Measurements from ENCODE around the gene LMO4.

- TF ChIP-seq EZH2 (IDR thresholded peaks at IDR 0.05; ENCODE audit: borderline replicate concordance, insufficient read depth, low read depth, low read length, poor library complexity, severe bottlenecking), result no peak
- TF ChIP-seq, protein P1, sequence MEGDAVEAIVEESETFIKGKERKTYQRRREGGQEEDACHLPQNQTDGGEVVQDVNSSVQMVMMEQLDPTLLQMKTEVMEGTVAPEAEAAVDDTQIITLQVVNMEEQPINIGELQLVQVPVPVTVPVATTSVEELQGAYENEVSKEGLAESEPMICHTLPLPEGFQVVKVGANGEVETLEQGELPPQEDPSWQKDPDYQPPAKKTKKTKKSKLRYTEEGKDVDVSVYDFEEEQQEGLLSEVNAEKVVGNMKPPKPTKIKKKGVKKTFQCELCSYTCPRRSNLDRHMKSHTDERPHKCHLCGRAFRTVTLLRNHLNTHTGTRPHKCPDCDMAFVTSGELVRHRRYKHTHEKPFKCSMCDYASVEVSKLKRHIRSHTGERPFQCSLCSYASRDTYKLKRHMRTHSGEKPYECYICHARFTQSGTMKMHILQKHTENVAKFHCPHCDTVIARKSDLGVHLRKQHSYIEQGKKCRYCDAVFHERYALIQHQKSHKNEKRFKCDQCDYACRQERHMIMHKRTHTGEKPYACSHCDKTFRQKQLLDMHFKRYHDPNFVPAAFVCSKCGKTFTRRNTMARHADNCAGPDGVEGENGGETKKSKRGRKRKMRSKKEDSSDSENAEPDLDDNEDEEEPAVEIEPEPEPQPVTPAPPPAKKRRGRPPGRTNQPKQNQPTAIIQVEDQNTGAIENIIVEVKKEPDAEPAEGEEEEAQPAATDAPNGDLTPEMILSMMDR (IDR thresholded peaks at IDR 0.05), result no peak
These were observed 28.1 kb upstream of the LMO4 start for GRCh38 chr1:87300628-87301027.
